ENCODE results near the gene MGRN1.

Gene MGRN1

GRCh38 chr16:4593086-4593485 is 31.5 kb upstream of the MGRN1 start:
- no peak overlapping the region for H3K4me3 ChIP-seq (ENCODE audit: low read depth, low read length)
- H3K9me3 ChIP-seq = no peaks in the 10 kb centered on the region
- no peaks in the 10 kb centered on the region for H3K4me1 ChIP-seq
- no peak for DNase-seq
- no peaks in the 10 kb centered on the region for H3K36me3 ChIP-seq
- no peak for TF ChIP-seq CTCF (IDR thresholded peaks at IDR 0.05; ENCODE audit: low read depth, low read length)
- H3K27me3 ChIP-seq = no peaks in the 10 kb centered on the region

DNA sequence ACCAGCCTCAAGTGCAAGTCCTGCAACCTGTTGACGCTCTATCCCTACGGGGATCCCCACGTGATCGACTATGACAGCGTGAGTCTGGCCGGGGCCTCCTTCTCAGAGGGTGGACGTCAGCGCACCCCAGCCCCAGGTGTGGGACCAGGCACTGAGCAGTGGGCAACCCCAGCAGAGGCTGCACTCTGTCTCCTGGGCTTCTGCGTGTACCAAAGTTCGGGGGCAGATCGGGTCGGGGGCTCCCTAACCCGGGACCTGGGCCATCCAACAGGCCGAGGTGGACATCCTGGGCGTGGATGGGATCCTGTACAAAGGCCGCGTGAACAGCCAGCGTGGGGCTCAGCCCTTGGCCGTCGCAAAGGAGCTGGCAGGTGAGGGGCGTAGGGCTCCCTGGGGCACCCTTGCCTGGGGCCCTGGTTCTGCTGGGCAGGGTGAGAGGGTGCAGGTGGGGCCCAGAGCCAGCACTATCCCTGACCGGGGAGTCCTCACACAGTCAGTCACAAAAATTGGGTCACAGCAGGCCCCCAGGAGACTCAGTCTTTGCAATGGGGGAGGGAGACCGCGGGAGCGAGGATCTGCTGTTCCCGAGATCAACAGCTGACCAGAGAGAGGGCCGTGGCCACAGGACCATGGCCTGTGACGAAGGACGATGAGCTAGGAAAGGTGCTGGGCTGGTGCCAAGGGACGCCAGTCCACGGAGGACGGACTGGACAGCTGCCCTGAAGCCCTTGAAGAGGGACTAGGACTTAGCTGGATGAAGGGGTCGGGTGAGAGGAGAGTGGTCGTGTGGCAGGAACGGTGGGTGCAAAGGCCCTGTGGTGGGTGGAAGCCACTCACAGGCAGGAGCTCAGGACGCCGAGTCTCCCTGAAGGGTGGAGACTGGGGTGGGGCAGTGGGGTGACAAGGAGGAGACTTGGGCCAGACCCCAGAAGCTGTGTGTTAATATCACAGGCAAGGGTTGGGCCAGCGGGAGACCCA is 29.9 kb upstream of the MGRN1 start:
- H3K36me3 ChIP-seq = no peaks in the 10 kb centered on the region
- H3K9me3 ChIP-seq = no peaks in the 10 kb centered on the region
- H3K27me3 ChIP-seq = no peaks in the 10 kb centered on the region
- no peak overlapping the region for H3K4me3 ChIP-seq (ENCODE audit: low read depth, low read length)
- H3K4me1 ChIP-seq = no peaks in the 10 kb centered on the region
- no peak for TF ChIP-seq CTCF (IDR thresholded peaks at IDR 0.05; ENCODE audit: low read depth, low read length)
- DNase-seq = no peak

- Histone ChIP-seq H3K36me3 (no peaks in the 10 kb centered on the region), H3K4me3 (ENCODE audit: low read depth, low read length) (no peak overlapping the region), H3K27me3 (no peaks in the 10 kb centered on the region), H3K4me1 (no peaks in the 10 kb centered on the region), H3K9me3 (no peaks in the 10 kb centered on the region)
- DNase-seq = no peak
- TF ChIP-seq CTCF (IDR thresholded peaks at IDR 0.05; ENCODE audit: low read depth, low read length) = no peak
Observed at GRCh38 chr16:4597174-4597573, 27.5 kb upstream of the MGRN1 start.

GRCh38 chr16:4599037-4599436 is 25.6 kb upstream of the MGRN1 start:
- DNase-seq = no peak
- no peaks in the 10 kb centered on the region for H3K27me3 ChIP-seq

DNA sequence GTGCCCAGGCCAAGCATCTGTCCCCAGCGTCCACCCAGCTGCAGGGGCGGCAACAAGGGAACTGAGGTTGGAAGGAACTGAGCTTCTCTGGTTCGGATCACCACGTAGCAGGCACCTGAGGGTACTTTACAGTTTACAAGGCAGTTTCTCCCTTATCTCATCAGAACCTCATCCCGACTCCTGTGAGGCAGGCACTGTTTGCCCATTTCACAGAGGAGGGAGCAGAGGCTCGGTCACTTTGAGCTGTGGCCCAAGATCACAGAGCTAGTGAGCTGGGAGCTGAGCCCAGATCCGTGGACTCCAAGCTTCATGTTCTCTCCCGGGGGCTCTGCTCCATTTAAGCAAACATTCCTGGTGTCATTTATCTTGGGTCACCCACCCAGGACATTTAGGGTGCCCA is 25.1 kb upstream of the MGRN1 start:
- H3K4me3 ChIP-seq (ENCODE audit: low read depth, low read length) = no peak overlapping the region
- no peaks in the 10 kb centered on the region for H3K36me3 ChIP-seq
- H3K27me3 ChIP-seq = no peaks in the 10 kb centered on the region
- TF ChIP-seq CTCF (IDR thresholded peaks at IDR 0.05; ENCODE audit: low read depth, low read length) = no peak
- no peaks in the 10 kb centered on the region for H3K9me3 ChIP-seq
- no peaks in the 10 kb centered on the region for H3K4me1 ChIP-seq
- no peak for DNase-seq

More at GRCh38 chr16:4599037-4599436, 25.6 kb upstream of the MGRN1 start:
- TF ChIP-seq CTCF (IDR thresholded peaks at IDR 0.05; ENCODE audit: low read depth, low read length) = no peak
- H3K4me1 ChIP-seq = no peaks in the 10 kb centered on the region
- H3K9me3 ChIP-seq = no peaks in the 10 kb centered on the region
- H3K36me3 ChIP-seq = no peaks in the 10 kb centered on the region
- no peak overlapping the region for H3K4me3 ChIP-seq (ENCODE audit: low read depth, low read length)

All from BE2C (cell line).